Thymus (tissue), 11 donors: ENCODE data around the gene FREY1. TPM values are rescaled to one million over a fixed set of nuclear protein-coding genes. Genes with fewer than 3 reads are reported as not detected.

Experiments used
- DNase-seq, 9 donors: peaks; one replicate each; pipeline ENCODE4 v3.0.0-alpha.2; 2013; ENCODE audit warnings: low spot score in 9 of 9, low read depth in 6 of 9, missing footprints in 1 of 9
- H3K27ac ChIP-seq, 2 donors: one replicate each; pipeline ENCODE4 v1.5.1; 2013; ENCODE audit warnings: control low read depth in 1 of 2, low read depth in 1 of 2, low read length in 1 of 2, mild to moderate bottlenecking in 1 of 2, moderate library complexity in 1 of 2
- H3K27me3 ChIP-seq, 2 donors: one replicate each; pipeline ENCODE4 v1.5.1; 2013; ENCODE audit warnings: low read length in 1 of 2; ENCODE audit not compliant: control insufficient read depth in 2 of 2, insufficient read depth in 1 of 2
- H3K36me3 ChIP-seq, 2 donors: one replicate each; pipeline ENCODE4 v1.5.1; 2013; ENCODE audit warnings: low read length in 1 of 2, mild to moderate bottlenecking in 1 of 2, moderate library complexity in 1 of 2; ENCODE audit not compliant: control insufficient read depth in 2 of 2, insufficient read depth in 2 of 2
- H3K4me1 ChIP-seq, 2 donors: one replicate each; pipeline ENCODE4 v1.5.1; 2013; ENCODE audit warnings: low read length in 2 of 2; ENCODE audit not compliant: control insufficient read depth in 2 of 2, insufficient read depth in 2 of 2
- H3K4me3 ChIP-seq, 2 donors: one replicate each; pipeline ENCODE4 v1.5.1; 2013; ENCODE audit warnings: low read length in 2 of 2, control low read depth in 1 of 2, mild to moderate bottlenecking in 1 of 2
- H3K9me3 ChIP-seq, 2 donors: one replicate each; pipeline ENCODE4 v1.5.1; 2013; ENCODE audit warnings: low read length in 1 of 2, mild to moderate bottlenecking in 1 of 2; ENCODE audit not compliant: control insufficient read depth in 2 of 2, insufficient read depth in 1 of 2
- WGBS: extraction: QIAGEN DNeasy Blood & Tissue Kit; methylation state at CpG from one replicate; pipeline ENCODE4 v1.1.7; 2013; 5-methylcytosine and 5-hydroxymethylcytosine counted together
- polyA plus RNA-seq: library from polyadenylated mRNA; stranded (reverse); fragments of 200-250 nt; gene quantifications from one replicate; pipeline ENCODE4 v1.2.3, GENCODE V29; 2013
- total RNA-seq: library from RNA; stranded (reverse); fragments of 120-200 nt; gene quantifications from one replicate; pipeline ENCODE4 v1.2.4, GENCODE V29; 2013
- donor health status: healthy.

FREY1 gene
- total and polyA plus RNA-seq, 2 donors, result 0.52 to 0.62 TPM

GRCh38 chr11:45881708-45882368, 25.2 kb downstream of the FREY1 start:
- Histone ChIP-seq H3K27me3 (peaks cover 8 to 21% of the 10 kb centered on the region in 2 donors), H3K27ac (no peak overlapping the region), H3K9me3 (peaks cover 0 to 3% of the 10 kb centered on the region in 2 donors), H3K4me1 (peaks cover 8 to 11% of the 10 kb centered on the region in 2 donors), H3K36me3 (peaks cover 24 to 25% of the 10 kb centered on the region in 2 donors), H3K4me3 (no peak overlapping the region)
- WGBS, result 95% methylated on average over 6 of the region's 6 CpGs
- no peak for DNase-seq

- no peak for DNase-seq
- Histone ChIP-seq H3K27ac (no peak overlapping the region), H3K4me3 (no peak overlapping the region), H3K4me1 (peaks cover 6 to 8% of the 10 kb centered on the region in 2 donors), H3K27me3 (peaks cover 3 to 13% of the 10 kb centered on the region in 2 donors), H3K36me3 (peaks cover 28 to 33% of the 10 kb centered on the region in 2 donors), H3K9me3 (peaks cover 0 to 3% of the 10 kb centered on the region in 2 donors)
- 97% methylated on average over 15 of the region's 15 CpGs for WGBS
These were observed 26.1 kb downstream of the FREY1 start for GRCh38 chr11:45880772-45881570.

GRCh38 chr11:45879803-45880686, 27.0 kb downstream of the FREY1 start:
- peaks cover 0 to 6% of the 10 kb centered on the region in 2 donors for H3K27me3 ChIP-seq
- DNase-seq, result no peak
- H3K9me3 ChIP-seq, result peaks cover 0 to under 1% of the 10 kb centered on the region in 2 donors
- H3K27ac ChIP-seq, result no peak overlapping the region
- H3K4me1 ChIP-seq, result peaks cover under 1 to 2% of the 10 kb centered on the region in 2 donors
- H3K4me3 ChIP-seq, result no peak overlapping the region
- WGBS, result 96% methylated on average over 7 of the region's 7 CpGs
- H3K36me3 ChIP-seq, result peaks cover 28 to 33% of the 10 kb centered on the region in 2 donors

GRCh38 chr11:45877845-45878244, 29.2 kb downstream of the FREY1 start:
- DNase-seq, result no peak

GRCh38 chr11:45877221-45877620, 29.9 kb downstream of the FREY1 start:
- Histone ChIP-seq H3K4me3 (no peak overlapping the region), H3K4me1 (no peaks in the 10 kb centered on the region), H3K9me3 (no peaks in the 10 kb centered on the region), H3K27me3 (no peaks in the 10 kb centered on the region), H3K27ac (no peak overlapping the region), H3K36me3 (peaks cover 42 to 47% of the 10 kb centered on the region in 2 donors)
- DNase-seq, result no peak
- WGBS, result 98% methylated on average over 8 of the region's 8 CpGs

More at GRCh38 chr11:45877845-45878244, 29.2 kb downstream of the FREY1 start:
- H3K9me3 ChIP-seq, result no peaks in the 10 kb centered on the region
- H3K4me1 ChIP-seq, result no peaks in the 10 kb centered on the region
- no peak overlapping the region for H3K27ac ChIP-seq
- H3K27me3 ChIP-seq, result no peaks in the 10 kb centered on the region
- peaks cover 39 to 41% of the 10 kb centered on the region in 2 donors for H3K36me3 ChIP-seq
- no peak overlapping the region for H3K4me3 ChIP-seq
- WGBS, result 99% methylated on average over 3 of the region's 3 CpGs

- Histone ChIP-seq H3K27ac (no peak overlapping the region), H3K36me3 (peaks cover 45 to 50% of the 10 kb centered on the region in 2 donors), H3K4me3 (no peak overlapping the region), H3K4me1 (peaks cover 0 to 3% of the 10 kb centered on the region in 2 donors), H3K9me3 (no peaks in the 10 kb centered on the region), H3K27me3 (no peaks in the 10 kb centered on the region)
- 86% methylated on average over 6 of the region's 6 CpGs for WGBS
- no peak for DNase-seq
These were observed 30.7 kb downstream of the FREY1 start for GRCh38 chr11:45876401-45876800.

- peaks cover 0 to 3% of the 10 kb centered on the region in 2 donors for H3K4me1 ChIP-seq
- no peak for DNase-seq
- WGBS, result 97% methylated on average over 9 of the region's 9 CpGs
These were observed 34.3 kb downstream of the FREY1 start for GRCh38 chr11:45872651-45873356.

GRCh38 chr11:45871638-45872037, 35.4 kb downstream of the FREY1 start:
- 88% methylated on average over 2 of the region's 2 CpGs for WGBS

More at GRCh38 chr11:45872651-45873356, 34.3 kb downstream of the FREY1 start:
- Histone ChIP-seq H3K9me3 (no peaks in the 10 kb centered on the region), H3K36me3 (peaks cover 67 to 68% of the 10 kb centered on the region in 2 donors), H3K27me3 (no peaks in the 10 kb centered on the region), H3K4me3 (no peak overlapping the region), H3K27ac (no peak overlapping the region)

More at GRCh38 chr11:45871638-45872037, 35.4 kb downstream of the FREY1 start:
- Histone ChIP-seq H3K27ac (no peak overlapping the region), H3K36me3 (peaks cover 67 to 73% of the 10 kb centered on the region in 2 donors), H3K4me1 (peaks cover 0 to 3% of the 10 kb centered on the region in 2 donors), H3K9me3 (no peaks in the 10 kb centered on the region), H3K4me3 (no peak overlapping the region), H3K27me3 (no peaks in the 10 kb centered on the region)
- DNase-seq, result no peak
